ENCODE measurements around the gene DMD. TPM values are rescaled to one million over a fixed set of nuclear protein-coding genes. Genes with fewer than 3 reads are reported as not detected.
A peak's percentile ranks its signal among the peaks of the same experiment; 100 is the strongest.

The DMD gene
- total RNA-seq, 1 experiment from 2014 or later = 19.3 TPM

GRCh38 chrX:31356275-31357212, 1854.8 kb downstream of the DMD start:
- peaks cover 12% of the 10 kb centered on the region for H3K4me1 Mint-ChIP-seq (ENCODE audit: insufficient read depth, unreplicated experiment)
- CTCF ChIA-PET = no interaction called here
- no peaks in the 10 kb centered on the region for H3K36me3 Mint-ChIP-seq (ENCODE audit: insufficient read depth, unreplicated experiment)
- H3K27me3 Mint-ChIP-seq (ENCODE audit: insufficient read depth, unreplicated experiment) = peaks cover 63% of the 10 kb centered on the region
- H3K9me3 Mint-ChIP-seq (ENCODE audit: unreplicated experiment) = no peaks in the 10 kb centered on the region
- intact Hi-C loops (cut with micrococcal nuclease) = no loop called here
- POLR2A ChIA-PET = no interaction called here
- no peak overlapping the region for H3K27ac Mint-ChIP-seq (ENCODE audit: low read depth, unreplicated experiment)
- TF ChIP-seq CTCF (IDR thresholded peaks at IDR 0.05; ENCODE audit: unreplicated experiment) = no peak
- no peak for DNase-seq (ENCODE audit: unreplicated experiment)
- BruUV-seq (replicated peaks) = no TSS peak
- no peak overlapping the region for H3K4me3 Mint-ChIP-seq (ENCODE audit: unreplicated experiment)

GRCh38 chrX:31355206-31355955, 1856.0 kb downstream of the DMD start:
- no TSS peak for BruUV-seq (replicated peaks)
- peaks cover 15% of the 10 kb centered on the region for H3K4me1 Mint-ChIP-seq (ENCODE audit: insufficient read depth, unreplicated experiment)
- no peak for TF ChIP-seq CTCF (IDR thresholded peaks at IDR 0.05; ENCODE audit: unreplicated experiment)
- CTCF ChIA-PET = no interaction called here
- POLR2A ChIA-PET = interaction anchor here (1.5 kb wide), 1 partner anchor 22 kb away, joined by 5 read pairs; no protein-coding TSS in a partner anchor
- intact Hi-C loops (cut with micrococcal nuclease) = no loop called here
- no peaks in the 10 kb centered on the region for H3K36me3 Mint-ChIP-seq (ENCODE audit: insufficient read depth, unreplicated experiment)
- DNase-seq (ENCODE audit: unreplicated experiment) = no peak
- H3K27me3 Mint-ChIP-seq (ENCODE audit: insufficient read depth, unreplicated experiment) = peaks cover 56% of the 10 kb centered on the region
- H3K9me3 Mint-ChIP-seq (ENCODE audit: unreplicated experiment) = no peaks in the 10 kb centered on the region
- H3K27ac Mint-ChIP-seq (ENCODE audit: low read depth, unreplicated experiment) = no peak overlapping the region
- H3K4me3 Mint-ChIP-seq (ENCODE audit: unreplicated experiment) = no peak overlapping the region

- Mint-ChIP-seq H3K9me3 (ENCODE audit: unreplicated experiment) (no peaks in the 10 kb centered on the region), H3K27ac (ENCODE audit: low read depth, unreplicated experiment) (peak overlapping the region; percentile 25), H3K36me3 (ENCODE audit: insufficient read depth, unreplicated experiment) (no peaks in the 10 kb centered on the region), H3K27me3 (ENCODE audit: insufficient read depth, unreplicated experiment) (peaks cover 34% of the 10 kb centered on the region), H3K4me1 (ENCODE audit: insufficient read depth, unreplicated experiment) (peaks cover 21% of the 10 kb centered on the region), H3K4me3 (ENCODE audit: unreplicated experiment) (no peak overlapping the region)
- ChIA-PET CTCF (interaction anchor here (1.1 kb wide), 1 partner anchor 74 kb away, joined by 4 read pairs; no protein-coding TSS in a partner anchor), POLR2A (interaction anchor here (1.0 to 1.4 kb wide), 4 partner anchors 8 to 70 kb away, joined by 3 to 5 read pairs (median 4); no protein-coding TSS in a partner anchor)
- TF ChIP-seq CTCF (IDR thresholded peaks at IDR 0.05; ENCODE audit: unreplicated experiment) = no peak
- peak; percentile 84 for DNase-seq (ENCODE audit: unreplicated experiment)
- BruUV-seq (replicated peaks) = no TSS peak
- intact Hi-C loops (cut with micrococcal nuclease) = no loop called here
These were observed 1858.3 kb downstream of the DMD start for GRCh38 chrX:31353095-31353494.

- no peak for TF ChIP-seq CTCF (IDR thresholded peaks at IDR 0.05; ENCODE audit: unreplicated experiment)
- BruUV-seq (replicated peaks) = no TSS peak
- intact Hi-C loops (cut with micrococcal nuclease) = no loop called here
- no peak overlapping the region for H3K27ac Mint-ChIP-seq (ENCODE audit: low read depth, unreplicated experiment)
- H3K4me1 Mint-ChIP-seq (ENCODE audit: insufficient read depth, unreplicated experiment) = peaks cover 21% of the 10 kb centered on the region
- peaks cover 14% of the 10 kb centered on the region for H3K27me3 Mint-ChIP-seq (ENCODE audit: insufficient read depth, unreplicated experiment)
- POLR2A ChIA-PET = interaction anchor here (0.6 kb wide), 1 partner anchor 249 kb away, joined by 3 read pairs; no protein-coding TSS in a partner anchor
- no peaks in the 10 kb centered on the region for H3K36me3 Mint-ChIP-seq (ENCODE audit: insufficient read depth, unreplicated experiment)
- no peaks in the 10 kb centered on the region for H3K9me3 Mint-ChIP-seq (ENCODE audit: unreplicated experiment)
- no peak overlapping the region for H3K4me3 Mint-ChIP-seq (ENCODE audit: unreplicated experiment)
- CTCF ChIA-PET = no interaction called here
- no peak for DNase-seq (ENCODE audit: unreplicated experiment)
These were observed 1860.6 kb downstream of the DMD start for GRCh38 chrX:31350808-31351074.

Data from MCF 10A (cell line).